Lung (tissue), 12 donors: ENCODE data around the gene ATP4A. TPM values are rescaled to one million over a fixed set of nuclear protein-coding genes. Genes with fewer than 3 reads are reported as not detected.

Source experiments
- ATAC-seq: fragments of 200-7000 bp; cut with Tn5 transposase; one replicate; pipeline ENCODE4 v1.9.1; 2020; ENCODE audit warnings: moderate number of reproducible peaks; ENCODE audit not compliant: insufficient read depth, low FRiP score
- DNase-seq, 3 donors: peaks; one replicate each; pipeline ENCODE4 v3.0.0-alpha.2; 2013 to 2017
- H3K27ac ChIP-seq, 2 donors: one replicate each; pipeline ENCODE4 v1.5.1; 2013; ENCODE audit warnings: mild to moderate bottlenecking in 2 of 2, moderate library complexity in 2 of 2, control low read depth in 1 of 2, inconsistent platforms in 1 of 2, low read depth in 1 of 2, low read length in 1 of 2
- H3K27me3 ChIP-seq, 3 donors: one replicate each; pipeline ENCODE4 v1.5.1; 2013; ENCODE audit warnings: low read length in 2 of 3; ENCODE audit not compliant: control insufficient read depth in 3 of 3, insufficient read depth in 3 of 3
- H3K36me3 ChIP-seq, 4 donors: one replicate each; pipeline ENCODE4 v1.5.1; 2013; ENCODE audit warnings: low read length in 4 of 4, mild to moderate bottlenecking in 1 of 4, moderate library complexity in 1 of 4; ENCODE audit not compliant: control insufficient read depth in 4 of 4, insufficient read depth in 4 of 4
- H3K4me1 ChIP-seq, 5 donors: one replicate each; pipeline ENCODE4 v1.5.1; 2013; ENCODE audit warnings: low read length in 5 of 5, mild to moderate bottlenecking in 2 of 5, moderate library complexity in 1 of 5; ENCODE audit not compliant: control insufficient read depth in 5 of 5, insufficient read depth in 5 of 5
- H3K4me3 ChIP-seq: one replicate; pipeline ENCODE4 v1.5.1; 2013; ENCODE audit warnings: mild to moderate bottlenecking, control low read depth, moderate library complexity
- H3K9ac ChIP-seq, 2 donors: one replicate each; pipeline ENCODE4 v1.5.1; 2013; ENCODE audit warnings: low read length in 2 of 2, control low read depth in 1 of 2; ENCODE audit not compliant: insufficient read depth in 1 of 2
- H3K9me3 ChIP-seq, 4 donors: one replicate each; pipeline ENCODE4 v1.5.1; 2013; ENCODE audit warnings: low read length in 3 of 4, mild to moderate bottlenecking in 1 of 4, moderate library complexity in 1 of 4; ENCODE audit not compliant: control insufficient read depth in 4 of 4, insufficient read depth in 3 of 4
- WGBS, 2 donors: extraction: QIAGEN DNeasy Blood & Tissue Kit; methylation state at CpG; one replicate each; pipeline ENCODE4 v1.1.7; 2013; 5-methylcytosine and 5-hydroxymethylcytosine counted together
- polyA plus RNA-seq, 2 donors: library from polyadenylated mRNA; stranded (reverse); fragments of 200-250 nt; gene quantifications; one replicate each; pipeline ENCODE4 v1.2.1, GENCODE V29; 2013
- total RNA-seq, 2 donors: library from RNA; depleted of rRNA in 1 of 2; stranded (reverse); fragments of >200 nt in 1 of 2; gene quantifications; one replicate each; pipeline ENCODE4 v1.2.1, GENCODE V29; 2014 to 2021
- TF ChIP-seq, protein P1 (sequence below): IDR thresholded peaks from 2 replicates; pipeline ENCODE4 v1.5.1; 2012; ENCODE audit warnings: mild to moderate bottlenecking; ENCODE audit errors: control extremely low read depth, extremely low read depth
- donor health status: control.
- donor health status: control.
- donor health status: Bipolar disorder and iron deficiency.
- donor health status: healthy.
- donor health status: DM: yes; HTN: yes; CAD: no.

The ATP4A gene
- total and polyA plus RNA-seq, 4 donors: 0.01 TPM; not detected in 3

DNA sequence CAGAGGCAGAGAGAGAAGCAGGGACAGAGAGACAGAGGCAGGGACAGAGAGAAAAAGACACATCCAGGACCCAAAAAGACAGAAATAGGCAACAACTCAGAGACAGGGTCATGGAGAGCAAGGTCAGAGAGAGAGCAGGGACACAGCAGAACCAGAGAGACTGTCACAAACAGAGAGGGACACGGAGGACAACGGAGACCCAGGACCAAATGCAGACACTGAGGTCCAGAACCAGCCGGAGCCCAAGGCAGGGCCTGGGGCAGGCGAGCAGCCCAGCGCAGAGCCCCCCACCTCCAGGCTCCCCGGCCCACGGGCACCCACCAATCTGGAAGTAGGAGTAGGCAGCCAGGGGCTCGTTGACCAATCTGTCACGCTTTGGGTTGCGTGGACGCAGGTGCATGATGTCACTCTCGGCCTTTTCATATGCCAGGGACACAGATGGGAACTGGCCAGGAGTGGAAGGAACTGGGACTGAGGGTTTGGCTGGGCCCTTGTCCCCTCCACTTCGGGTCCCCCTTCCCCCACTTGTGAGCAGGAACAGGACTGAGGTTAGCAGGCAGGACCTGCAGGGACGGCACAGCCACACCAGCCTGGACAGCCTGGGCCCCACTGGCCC lies 10.0 kb downstream of the ATP4A start:
- 74 to 80% methylated on average over 14 of the region's 14 CpGs for WGBS, 2 donors
- Histone ChIP-seq H3K9ac (no peak overlapping the region), H3K4me1 (peaks cover 0 to 9% (median 0%) of the 10 kb centered on the region in 5 donors)

DNA sequence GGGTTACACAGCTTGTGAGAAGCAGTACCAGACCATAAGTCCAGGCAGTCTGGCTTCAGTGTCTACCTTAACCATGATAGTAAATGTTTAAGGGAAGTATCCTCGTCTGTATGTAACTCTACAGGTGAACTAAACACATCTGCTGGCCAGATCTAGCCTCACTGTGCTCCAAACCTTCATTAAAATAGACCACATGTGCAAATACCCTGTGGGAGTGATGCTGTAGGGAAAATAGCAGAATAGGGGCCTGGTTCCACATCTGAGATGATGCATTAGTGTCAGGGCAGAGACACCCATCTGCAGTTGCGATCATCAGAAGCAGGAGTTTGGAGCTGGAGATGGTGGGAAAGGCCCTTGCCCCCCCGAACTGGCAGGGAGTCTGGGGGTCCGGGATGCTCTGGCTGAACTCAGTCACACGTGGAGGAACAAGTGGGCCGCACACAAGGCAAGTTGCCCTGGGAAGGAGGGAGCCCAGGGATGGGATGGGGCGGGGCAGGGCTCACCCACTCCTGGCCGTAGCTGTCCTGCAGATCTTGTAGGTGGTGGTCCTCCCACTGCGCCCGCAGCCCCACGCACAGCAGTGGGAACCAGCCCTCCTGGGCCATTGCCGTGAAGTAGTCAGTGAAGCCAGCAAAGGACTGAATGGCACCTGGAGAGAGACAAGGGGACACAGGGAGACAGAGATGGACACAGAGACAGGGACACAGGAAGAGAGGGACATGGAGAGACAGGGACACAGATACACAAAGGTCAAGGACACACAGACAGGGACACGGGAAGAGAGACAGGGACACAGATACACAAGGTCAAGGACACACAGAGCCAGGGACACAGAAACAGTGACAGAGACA lies 10.7 kb downstream of the ATP4A start:
- TF ChIP-seq, protein P1, sequence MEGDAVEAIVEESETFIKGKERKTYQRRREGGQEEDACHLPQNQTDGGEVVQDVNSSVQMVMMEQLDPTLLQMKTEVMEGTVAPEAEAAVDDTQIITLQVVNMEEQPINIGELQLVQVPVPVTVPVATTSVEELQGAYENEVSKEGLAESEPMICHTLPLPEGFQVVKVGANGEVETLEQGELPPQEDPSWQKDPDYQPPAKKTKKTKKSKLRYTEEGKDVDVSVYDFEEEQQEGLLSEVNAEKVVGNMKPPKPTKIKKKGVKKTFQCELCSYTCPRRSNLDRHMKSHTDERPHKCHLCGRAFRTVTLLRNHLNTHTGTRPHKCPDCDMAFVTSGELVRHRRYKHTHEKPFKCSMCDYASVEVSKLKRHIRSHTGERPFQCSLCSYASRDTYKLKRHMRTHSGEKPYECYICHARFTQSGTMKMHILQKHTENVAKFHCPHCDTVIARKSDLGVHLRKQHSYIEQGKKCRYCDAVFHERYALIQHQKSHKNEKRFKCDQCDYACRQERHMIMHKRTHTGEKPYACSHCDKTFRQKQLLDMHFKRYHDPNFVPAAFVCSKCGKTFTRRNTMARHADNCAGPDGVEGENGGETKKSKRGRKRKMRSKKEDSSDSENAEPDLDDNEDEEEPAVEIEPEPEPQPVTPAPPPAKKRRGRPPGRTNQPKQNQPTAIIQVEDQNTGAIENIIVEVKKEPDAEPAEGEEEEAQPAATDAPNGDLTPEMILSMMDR: no peak
- DNase-seq (no peak), ATAC-seq (no peak)
- Histone ChIP-seq H3K9ac (no peak overlapping the region), H3K36me3 (peaks cover 0 to 3% (median 0%) of the 10 kb centered on the region in 4 donors), H3K27ac (no peak overlapping the region), H3K4me1 (peaks cover 0 to 3% (median 0%) of the 10 kb centered on the region in 5 donors), H3K9me3 (no peaks in the 10 kb centered on the region), H3K27me3 (peaks cover 0 to 7% (median 6%) of the 10 kb centered on the region in 3 donors), H3K4me3 (no peak overlapping the region)
- 70 to 82% methylated on average over 13 of the region's 13 CpGs for WGBS, 2 donors

More for the DNA sequence above, 10.0 kb downstream of the ATP4A start:
- TF ChIP-seq, protein P1: no peak
- DNase-seq (no peak), ATAC-seq (no peak)
- no peak overlapping the region for H3K27ac ChIP-seq
- H3K36me3 ChIP-seq: no peaks in the 10 kb centered on the region
- H3K9me3 ChIP-seq: no peaks in the 10 kb centered on the region
- H3K4me3 ChIP-seq: no peak overlapping the region
- peaks cover 0 to 10% (median 6%) of the 10 kb centered on the region in 3 donors for H3K27me3 ChIP-seq

DNA sequence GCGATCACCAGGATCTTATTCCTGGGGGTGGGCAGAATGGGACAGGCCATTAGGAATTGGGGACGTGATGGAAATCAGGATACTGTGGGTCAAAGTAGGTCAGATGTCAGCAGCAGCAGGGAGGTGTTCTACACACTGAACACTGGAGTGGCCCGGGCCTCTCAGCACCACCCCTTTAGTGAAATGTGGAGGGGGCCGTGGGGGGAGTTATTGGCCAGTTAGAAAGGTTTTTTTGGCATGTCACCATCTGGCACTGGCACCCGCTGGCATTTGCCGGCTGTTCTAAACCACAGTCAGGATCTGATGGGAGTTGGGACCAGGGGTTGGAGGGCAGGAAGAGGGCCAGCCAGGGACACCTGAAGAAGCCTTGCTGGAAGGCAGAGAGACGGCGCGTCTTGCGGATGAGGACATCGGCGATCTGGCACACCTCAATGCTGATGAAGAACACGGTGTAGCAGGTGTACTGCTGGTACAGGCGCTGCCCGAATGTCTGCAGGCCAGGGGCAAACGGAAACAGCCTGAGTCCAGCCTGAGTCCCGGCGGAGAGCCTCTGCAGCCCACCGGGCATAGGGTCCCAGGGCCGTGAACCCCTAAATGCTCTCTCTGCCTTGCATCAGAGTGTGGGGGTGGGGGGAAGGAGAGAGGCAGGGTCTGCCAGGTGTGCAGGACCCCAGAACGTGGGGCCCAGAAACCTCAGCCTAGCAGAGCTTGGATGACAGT lies 12.2 kb downstream of the ATP4A start:
- TF ChIP-seq, protein P1: no peak
- ATAC-seq: no peak
- Histone ChIP-seq H3K9ac (no peak overlapping the region), H3K27ac (no peak overlapping the region), H3K4me3 (no peak overlapping the region), H3K9me3 (no peaks in the 10 kb centered on the region), H3K27me3 (peaks cover 0 to 4% (median 0%) of the 10 kb centered on the region in 3 donors), H3K4me1 (peaks cover 0 to 7% (median 5%) of the 10 kb centered on the region in 5 donors), H3K36me3 (peaks cover 0 to 5% (median 2%) of the 10 kb centered on the region in 4 donors)
- DNase-seq: no peak
- 89 to 93% methylated on average over 21 of the region's 21 CpGs for WGBS, 2 donors
